WTC11 (cell line): ENCODE results near the gene BPTF. TPM values are rescaled to one million over a fixed set of nuclear protein-coding genes. Genes with fewer than 3 reads are reported as not detected.

ENCODE experiments used
- ATF3 ChIP-seq: sonication (generic); formaldehyde crosslinking; conservative IDR thresholded peaks from 2 replicates; pipeline ENCODE4 v1.8.1; 2022; ENCODE audit warnings: mild to moderate bottlenecking, missing genetic modification reagents
- CBFB ChIP-seq: sonication (generic); formaldehyde crosslinking; IDR thresholded peaks from 2 replicates; pipeline ENCODE4 v1.8.1; 2022; ENCODE audit warnings: mild to moderate bottlenecking, low read depth, missing genetic modification reagents
- CDX4 ChIP-seq: fragments of 250-450 bp; sonication (Bioruptor Pico); IDR thresholded peaks from 2 replicates; pipeline ENCODE4 v1.9.0; 2021; ENCODE audit warnings: moderate library complexity, mild to moderate bottlenecking, inconsistent platforms, borderline replicate concordance
- ELF4 ChIP-seq: sonication (generic); formaldehyde crosslinking; IDR thresholded peaks from 2 replicates; pipeline ENCODE4 v1.8.1; 2022; ENCODE audit warnings: low read depth, mild to moderate bottlenecking, moderate library complexity, missing genetic modification reagents
- ESRRA ChIP-seq: sonication (generic); formaldehyde crosslinking; IDR thresholded peaks from 2 replicates; pipeline ENCODE4 v1.8.1; 2022; ENCODE audit warnings: mild to moderate bottlenecking, missing genetic modification reagents, borderline replicate concordance
- FOXP4 ChIP-seq: sonication (generic); formaldehyde crosslinking; IDR thresholded peaks from 2 replicates; pipeline ENCODE4 v1.8.0; 2022; ENCODE audit warnings: mild to moderate bottlenecking, missing genetic modification reagents
- JUN ChIP-seq: sonication (generic); formaldehyde crosslinking; IDR thresholded peaks from 2 replicates; pipeline ENCODE4 v1.8.0; 2023; ENCODE audit warnings: mild to moderate bottlenecking, missing genetic modification reagents
- MAX ChIP-seq: sonication (generic); formaldehyde crosslinking; IDR thresholded peaks from 2 replicates; pipeline ENCODE4 v1.8.0; 2022; ENCODE audit warnings: mild to moderate bottlenecking, missing genetic modification reagents
- MXD4 ChIP-seq: fragments of 250-450 bp; sonication (Bioruptor Pico); IDR thresholded peaks from 2 replicates; pipeline ENCODE4 v1.8.0; 2021; ENCODE audit warnings: mild to moderate bottlenecking, moderate library complexity, borderline replicate concordance
- MYBL2 ChIP-seq: sonication (generic); formaldehyde crosslinking; IDR thresholded peaks from 2 replicates; pipeline ENCODE4 v1.8.1; 2023; ENCODE audit warnings: mild to moderate bottlenecking, moderate library complexity, missing genetic modification reagents
- NFATC4 ChIP-seq: fragments of 250-450 bp; sonication (Bioruptor Pico); IDR thresholded peaks from 2 replicates; pipeline ENCODE4 v1.9.0; 2021; ENCODE audit warnings: mild to moderate bottlenecking
- NFYB ChIP-seq: sonication (generic); formaldehyde crosslinking; conservative IDR thresholded peaks from 2 replicates; pipeline ENCODE4 v1.8.0; 2022; ENCODE audit warnings: low read depth, missing genetic modification reagents
- NR1H2 ChIP-seq: sonication (generic); formaldehyde crosslinking; IDR thresholded peaks from 2 replicates; pipeline ENCODE4 v1.9.0; 2021; ENCODE audit warnings: mild to moderate bottlenecking, moderate library complexity, missing genetic modification reagents
- NR2C2 ChIP-seq: sonication (generic); formaldehyde crosslinking; IDR thresholded peaks from 2 replicates; pipeline ENCODE4 v1.8.0; 2022; ENCODE audit warnings: mild to moderate bottlenecking, missing genetic modification reagents
- NR3C1 ChIP-seq: sonication (generic); formaldehyde crosslinking; conservative IDR thresholded peaks from 2 replicates; pipeline ENCODE4 v1.8.1; 2023; ENCODE audit warnings: low read depth, mild to moderate bottlenecking, missing genetic modification reagents
- PREB ChIP-seq: sonication (generic); formaldehyde crosslinking; IDR thresholded peaks from 2 replicates; pipeline ENCODE4 v1.8.1; 2022; ENCODE audit warnings: mild to moderate bottlenecking, missing genetic modification reagents, moderate library complexity, borderline replicate concordance
- RELA ChIP-seq: sonication (generic); formaldehyde crosslinking; IDR thresholded peaks from 2 replicates; pipeline ENCODE4 v1.8.1; 2022; ENCODE audit warnings: missing genetic modification reagents, mild to moderate bottlenecking, borderline replicate concordance
- SMAD3 ChIP-seq: sonication (generic); formaldehyde crosslinking; IDR thresholded peaks from 2 replicates; pipeline ENCODE4 v1.8.0; 2022; ENCODE audit warnings: missing genetic modification reagents, mild to moderate bottlenecking, borderline replicate concordance
- SMAD4 ChIP-seq: sonication (generic); formaldehyde crosslinking; IDR thresholded peaks from 2 replicates; pipeline ENCODE4 v1.8.0; 2022; ENCODE audit warnings: mild to moderate bottlenecking, missing genetic modification reagents
- TCF7 ChIP-seq: sonication (generic); formaldehyde crosslinking; IDR thresholded peaks from 2 replicates; pipeline ENCODE4 v1.8.0; 2022; ENCODE audit warnings: mild to moderate bottlenecking, low read depth, missing genetic modification reagents, moderate library complexity
- ZNF121 ChIP-seq: sonication (generic); formaldehyde crosslinking; IDR thresholded peaks from 2 replicates; pipeline ENCODE4 v1.8.0; 2023; ENCODE audit warnings: missing genetic modification reagents
- ZNF138 ChIP-seq: sonication (generic); formaldehyde crosslinking; conservative IDR thresholded peaks from 2 replicates; pipeline ENCODE4 v1.8.1; 2022; ENCODE audit warnings: mild to moderate bottlenecking, moderate library complexity, missing genetic modification reagents
- ZNF232 ChIP-seq: sonication (generic); formaldehyde crosslinking; IDR thresholded peaks from 2 replicates; pipeline ENCODE4 v1.8.0; 2022; ENCODE audit warnings: mild to moderate bottlenecking, missing genetic modification reagents
- ZNF263 ChIP-seq: sonication (generic); formaldehyde crosslinking; IDR thresholded peaks from 2 replicates; pipeline ENCODE4 v1.8.1; 2022; ENCODE audit warnings: low read depth, mild to moderate bottlenecking, moderate library complexity, missing genetic modification reagents
- ZNF396 ChIP-seq: fragments of 250-450 bp; sonication (Bioruptor Pico); IDR thresholded peaks from 2 replicates; pipeline ENCODE4 v1.8.0; 2021; ENCODE audit warnings: mild to moderate bottlenecking, moderate library complexity, borderline replicate concordance
- ZSCAN18 ChIP-seq: fragments of 250-450 bp; sonication (Bioruptor Pico); IDR thresholded peaks from 2 replicates; pipeline ENCODE4 v2.1.2; 2022; ENCODE audit warnings: mild to moderate bottlenecking, moderate library complexity
- total RNA-seq: library from RNA; stranded (reverse); gene quantifications from 3 replicates; pipeline ENCODE4 v1.2.3, GENCODE V29; 2021
- TF ChIP-seq, protein P1 (sequence below): sonication (generic); formaldehyde crosslinking; IDR thresholded peaks from 2 replicates; pipeline ENCODE4 v1.8.0; 2022; ENCODE audit warnings: mild to moderate bottlenecking, missing genetic modification reagents
- TF ChIP-seq, protein P2 (sequence below): sonication (generic); formaldehyde crosslinking; IDR thresholded peaks from 2 replicates; pipeline ENCODE4 v1.8.1; 2023; ENCODE audit warnings: mild to moderate bottlenecking, missing genetic modification reagents, moderate library complexity
- TF ChIP-seq, protein P3 (sequence below): sonication (generic); formaldehyde crosslinking; IDR thresholded peaks from 2 replicates; pipeline ENCODE4 v1.8.1; 2022; ENCODE audit warnings: mild to moderate bottlenecking, moderate library complexity, missing genetic modification reagents

Gene BPTF
- total RNA-seq, 1 experiment from 2014 or later: 178 TPM

DNA sequence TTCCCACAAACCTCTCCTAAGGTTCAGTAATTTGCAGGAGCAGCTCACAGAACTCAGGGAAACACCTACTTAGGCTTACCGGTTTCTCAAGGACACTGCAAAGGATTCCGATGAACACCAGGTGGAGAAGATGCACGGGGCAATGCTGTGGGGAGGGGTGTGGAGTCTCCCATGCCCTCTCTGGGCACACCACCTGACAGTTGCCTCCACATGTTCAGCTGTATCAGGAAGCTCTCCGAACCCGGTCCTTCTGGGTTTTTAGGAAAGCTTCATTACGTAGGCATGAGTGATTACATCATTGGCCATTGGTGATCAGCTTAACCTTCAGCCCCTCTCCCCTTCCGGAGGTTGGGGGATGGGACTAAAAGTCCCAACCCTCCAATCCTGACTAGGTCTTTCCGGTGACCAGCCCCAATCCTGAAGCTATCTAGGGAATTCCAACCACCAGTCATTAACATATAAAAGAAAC is 149.3 kb downstream of the BPTF start (continued):
- no peak for TF ChIP-seq FOXP4
- TF ChIP-seq ELF4 (CRISPR knock-in tag): no peak
- TF ChIP-seq, protein P1, sequence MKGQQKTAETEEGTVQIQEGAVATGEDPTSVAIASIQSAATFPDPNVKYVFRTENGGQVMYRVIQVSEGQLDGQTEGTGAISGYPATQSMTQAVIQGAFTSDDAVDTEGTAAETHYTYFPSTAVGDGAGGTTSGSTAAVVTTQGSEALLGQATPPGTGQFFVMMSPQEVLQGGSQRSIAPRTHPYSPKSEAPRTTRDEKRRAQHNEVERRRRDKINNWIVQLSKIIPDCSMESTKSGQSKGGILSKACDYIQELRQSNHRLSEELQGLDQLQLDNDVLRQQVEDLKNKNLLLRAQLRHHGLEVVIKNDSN (CRISPR knock-in tag): peak; percentile 49; the same call in 1 of the 2 replicates
- no peak for TF ChIP-seq NR3C1
- no peak for TF ChIP-seq JUN
- TF ChIP-seq NR1H2: no peak
- TF ChIP-seq RELA: no peak
- peak; percentile 84 for TF ChIP-seq MAX
- no peak for TF ChIP-seq CDX4
- TF ChIP-seq, protein P2, sequence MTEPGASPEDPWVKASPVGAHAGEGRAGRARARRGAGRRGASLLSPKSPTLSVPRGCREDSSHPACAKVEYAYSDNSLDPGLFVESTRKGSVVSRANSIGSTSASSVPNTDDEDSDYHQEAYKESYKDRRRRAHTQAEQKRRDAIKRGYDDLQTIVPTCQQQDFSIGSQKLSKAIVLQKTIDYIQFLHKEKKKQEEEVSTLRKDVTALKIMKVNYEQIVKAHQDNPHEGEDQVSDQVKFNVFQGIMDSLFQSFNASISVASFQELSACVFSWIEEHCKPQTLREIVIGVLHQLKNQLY (CRISPR knock-in tag): no peak
- 0 out of 2 replicates have a peak, but pooled peaks have one; percentile 30 for TF ChIP-seq MYBL2 (CRISPR knock-in tag)
- TF ChIP-seq SMAD3 (CRISPR knock-in tag): no peak
- no peak for TF ChIP-seq ATF3 (CRISPR knock-in tag)
- TF ChIP-seq NFYB (CRISPR knock-in tag): 0 out of 2 replicates have a peak, but pooled peaks have one; percentile 13
- no peak for TF ChIP-seq ZNF396 (CRISPR knock-in tag)
- TF ChIP-seq, protein P3, sequence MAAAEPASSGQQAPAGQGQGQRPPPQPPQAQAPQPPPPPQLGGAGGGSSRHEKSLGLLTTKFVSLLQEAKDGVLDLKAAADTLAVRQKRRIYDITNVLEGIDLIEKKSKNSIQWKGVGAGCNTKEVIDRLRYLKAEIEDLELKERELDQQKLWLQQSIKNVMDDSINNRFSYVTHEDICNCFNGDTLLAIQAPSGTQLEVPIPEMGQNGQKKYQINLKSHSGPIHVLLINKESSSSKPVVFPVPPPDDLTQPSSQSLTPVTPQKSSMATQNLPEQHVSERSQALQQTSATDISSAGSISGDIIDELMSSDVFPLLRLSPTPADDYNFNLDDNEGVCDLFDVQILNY: no peak
- TF ChIP-seq NR2C2: no peak
- TF ChIP-seq ZNF263: no peak
- no peak for TF ChIP-seq CBFB
- TF ChIP-seq SMAD4 (CRISPR knock-in tag): no peak
- TF ChIP-seq ZNF121: no peak
- TF ChIP-seq ZSCAN18: no peak
- TF ChIP-seq ZNF138 (CRISPR knock-in tag): no peak
- TF ChIP-seq TCF7 (CRISPR knock-in tag): no peak
- TF ChIP-seq PREB: no peak
- TF ChIP-seq MXD4 (CRISPR knock-in tag): no peak
- no peak for TF ChIP-seq ESRRA (CRISPR knock-in tag)
- no peak for TF ChIP-seq ZNF232 (CRISPR knock-in tag)
- no peak for TF ChIP-seq NFATC4 (CRISPR knock-in tag)
